HEK293 (cell line): ENCODE measurements around the gene ITGA3.

ENCODE experiments used
- BCL11A ChIP-seq: fragments of 450-650 bp; formaldehyde crosslinking; IDR thresholded peaks from 2 replicates; pipeline ENCODE4 v1.5.1; 2016; ENCODE audit warnings: low read depth, missing biosample characterization, missing genetic modification characterization
- CTCF ChIP-seq: fragments of 450-650 bp; formaldehyde crosslinking; IDR thresholded peaks from 2 replicates; pipeline ENCODE4 v1.5.1; 2016; ENCODE audit warnings: missing biosample characterization, missing genetic modification characterization
- PRDM4 ChIP-seq: fragments of 450-650 bp; formaldehyde crosslinking; IDR thresholded peaks from 2 replicates; pipeline ENCODE4 v1.5.1; 2017; ENCODE audit warnings: missing biosample characterization, missing genetic modification characterization
- YY1 ChIP-seq: fragments of 450-650 bp; formaldehyde crosslinking; IDR thresholded peaks from 2 replicates; pipeline ENCODE4 v1.5.1; 2018; ENCODE audit warnings: missing biosample characterization, missing genetic modification characterization
- ZNF302 ChIP-seq: fragments of 450-650 bp; formaldehyde crosslinking; IDR thresholded peaks from 2 replicates; pipeline ENCODE4 v1.5.1; 2016; ENCODE audit warnings: missing biosample characterization, missing genetic modification characterization, low read depth
- ZNF501 ChIP-seq: fragments of 450-650 bp; formaldehyde crosslinking; IDR thresholded peaks from 2 replicates; pipeline ENCODE4 v1.5.1; 2016; ENCODE audit warnings: missing biosample characterization, missing genetic modification characterization
- ZNF560 ChIP-seq: fragments of 450-650 bp; formaldehyde crosslinking; IDR thresholded peaks from 2 replicates; pipeline ENCODE4 v1.5.1; 2017; ENCODE audit warnings: missing biosample characterization, missing genetic modification characterization, borderline replicate concordance
- ZNF843 ChIP-seq: fragments of 450-650 bp; formaldehyde crosslinking; IDR thresholded peaks from 2 replicates; pipeline ENCODE4 v1.5.1; 2016; ENCODE audit warnings: missing biosample characterization, missing genetic modification characterization

GRCh38 chr17:50055055-50055425, 870 bp upstream of the ITGA3 start:
- no peak for TF ChIP-seq ZNF560 (tag by site-specific recombination)
- no peak for TF ChIP-seq CTCF (tag by site-specific recombination)
- no peak for TF ChIP-seq ZNF843 (tag by site-specific recombination)
- no peak for TF ChIP-seq ZNF501 (tag by site-specific recombination)
- no peak for TF ChIP-seq ZNF302 (tag by site-specific recombination)
- TF ChIP-seq PRDM4 (tag by site-specific recombination), result no peak
- TF ChIP-seq BCL11A (tag by site-specific recombination), result no peak
- TF ChIP-seq YY1, result no peak
